H1 (cell line): ENCODE data around the gene DCTD. TPM values are rescaled to one million over a fixed set of nuclear protein-coding genes. Genes with fewer than 3 reads are reported as not detected.

Experiments used
- CTCF ChIA-PET: fragments of 300-600 bp; sonication (Branson Sonifier 250); formaldehyde crosslinking; loops from one replicate; lab custom pipeline; 2021; ENCODE audit not compliant: partially characterized antibody; lab: Charles Lee
- POLR2A ChIA-PET: fragments of 300-600 bp; sonication (Branson Sonifier 250); formaldehyde crosslinking; loops from one replicate; lab custom pipeline; 2021; ENCODE audit warnings: inconsistent platforms; ENCODE audit not compliant: partially characterized antibody; lab: Charles Lee
- DNase-seq, 2 experiments: peaks; one replicate each; pipeline versions ENCODE4 v3.0.0 to v3.0.0-alpha.2; 2010 to 2022; ENCODE audit warnings: low spot score in 2 of 2, low read depth in 1 of 2, mixed read lengths in 1 of 2
- FAIRE-seq: peaks from 2 replicates; lab custom pipeline; 2011; peaks lifted over from hg19 to GRCh38; lab: Jason Lieb, UNC
- H2AFZ ChIP-seq: 2 replicates; pipeline ENCODE4 v1.8.1; 2012; ENCODE audit warnings: low read length, inconsistent platforms
- H2AK5ac ChIP-seq: 2 replicates; pipeline ENCODE4 v1.6.1; 2013; ENCODE audit warnings: low read depth, low read length
- H2BK120ac ChIP-seq: replicated peaks from 2 replicates; pipeline ENCODE3; 2013; ENCODE audit warnings: low read depth, low read length, inconsistent platforms
- H2BK12ac ChIP-seq: 2 replicates; pipeline ENCODE4 v1.6.1; 2013; ENCODE audit warnings: low read depth, low read length
- H2BK15ac ChIP-seq: 2 replicates; pipeline ENCODE4 v1.6.1; 2013; ENCODE audit warnings: low read length
- H2BK20ac ChIP-seq: 2 replicates; pipeline ENCODE4 v1.6.1; 2013; ENCODE audit warnings: low read length
- H2BK5ac ChIP-seq: 2 replicates; pipeline ENCODE4 v1.6.1; 2013; ENCODE audit warnings: low read depth, low read length
- H3K14ac ChIP-seq: 2 replicates; pipeline ENCODE4 v1.6.1; 2013; ENCODE audit warnings: inconsistent platforms; ENCODE audit not compliant: insufficient read length
- H3K18ac ChIP-seq: 2 replicates; pipeline ENCODE4 v1.6.1; 2013; ENCODE audit warnings: low read length; ENCODE audit errors: extremely low read depth
- H3K23ac ChIP-seq: 2 replicates; pipeline ENCODE4 v1.6.1; 2013; ENCODE audit warnings: inconsistent platforms; ENCODE audit not compliant: insufficient read length
- H3K23me2 ChIP-seq: 2 replicates; pipeline ENCODE4 v1.6.1; 2013; ENCODE audit warnings: low read depth, low read length
- H3K27ac ChIP-seq: 2 replicates; pipeline ENCODE4 v1.6.1; 2011; ENCODE audit warnings: low read depth, low read length, inconsistent platforms
- H3K27me3 ChIP-seq, 4 experiments: replicated peaks in 1 of 4; 1 replicate in 1 of 4; 2 replicates in 3 of 4; pipeline versions ENCODE4 v1.6.1 to v1.8.1; 2011 to 2013; ENCODE audit warnings: low read length in 3 of 4, mild to moderate bottlenecking in 3 of 4, inconsistent platforms in 2 of 4, mixed read lengths in 2 of 4, moderate library complexity in 1 of 4; ENCODE audit not compliant: control insufficient read depth in 3 of 4, insufficient read depth in 3 of 4; ENCODE audit errors: extremely low read depth in 1 of 4
- H3K36me3 ChIP-seq, 4 experiments: 2 replicates each; pipeline versions ENCODE4 v1.6.1 to v1.8.1; 2011 to 2013; ENCODE audit warnings: mild to moderate bottlenecking in 4 of 4, low read length in 3 of 4, moderate library complexity in 2 of 4, control low read depth in 1 of 4, inconsistent platforms in 1 of 4; ENCODE audit not compliant: insufficient read depth in 4 of 4, control insufficient read depth in 2 of 4
- H3K4ac ChIP-seq: replicated peaks from 2 replicates; pipeline ENCODE3; 2013; ENCODE audit warnings: low read length, low read depth, mixed read lengths, inconsistent platforms; ENCODE audit not compliant: insufficient read length
- H3K4me1 ChIP-seq, 4 experiments: replicated peaks in 1 of 4; 1 replicate in 1 of 4; 2 replicates in 3 of 4; pipeline versions ENCODE4 v1.6.1 to v1.8.1; 2011 to 2013; ENCODE audit warnings: low read length in 3 of 4, inconsistent platforms in 2 of 4, mixed read lengths in 1 of 4; ENCODE audit not compliant: insufficient read depth in 4 of 4, control insufficient read depth in 3 of 4
- H3K4me2 ChIP-seq, 2 experiments: 2 replicates each; pipeline versions ENCODE4 v1.6.1 to v1.8.1; 2011 to 2013; ENCODE audit warnings: low read depth in 2 of 2, low read length in 2 of 2, control low read depth in 1 of 2, inconsistent platforms in 1 of 2, mild to moderate bottlenecking in 1 of 2; ENCODE audit not compliant: insufficient read depth in 1 of 2
- H3K4me3 ChIP-seq, 4 experiments: fragments of 200-600, 300-600 bp in 1 of 4; sonication (generic), shearing (Covaris generic), sonication (Bioruptor Twin) in 1 of 4; 2 replicates each; pipeline versions ENCODE4 v1.5.1 to v1.8.1; 2011 to 2016; ENCODE audit warnings: low read length in 4 of 4, low read depth in 3 of 4, control low read depth in 2 of 4, inconsistent platforms in 2 of 4, mild to moderate bottlenecking in 2 of 4, mixed read lengths in 1 of 4, moderate library complexity in 1 of 4; ENCODE audit not compliant: insufficient read depth in 2 of 4; ENCODE audit errors: extremely low read depth in 1 of 4
- H3K56ac ChIP-seq: replicated peaks from 2 replicates; pipeline ENCODE3; 2013; ENCODE audit warnings: low read depth, mild to moderate bottlenecking, mixed read lengths, low read length, inconsistent platforms; ENCODE audit not compliant: insufficient read length
- H3K79me1 ChIP-seq: 2 replicates; pipeline ENCODE4 v1.6.1; 2013; ENCODE audit warnings: low read depth, low read length, control low read depth
- H3K79me2 ChIP-seq, 2 experiments: 2 replicates each; pipeline versions ENCODE4 v1.6.1 to v1.8.1; 2012 to 2013; ENCODE audit warnings: low read length in 2 of 2, mild to moderate bottlenecking in 2 of 2, inconsistent platforms in 1 of 2; ENCODE audit not compliant: insufficient read depth in 2 of 2, control insufficient read depth in 1 of 2
- H3K9ac ChIP-seq, 4 experiments: replicated peaks in 1 of 4; 1 replicate in 1 of 4; 2 replicates in 3 of 4; pipeline versions ENCODE4 v1.6.1 to v1.8.1; 2011 to 2013; ENCODE audit warnings: low read depth in 3 of 4, low read length in 3 of 4, control low read depth in 2 of 4, mild to moderate bottlenecking in 2 of 4, moderate library complexity in 2 of 4, inconsistent platforms in 1 of 4; ENCODE audit errors: extremely low read depth in 1 of 4
- H3K9me3 ChIP-seq, 2 experiments: 2 replicates each; pipeline versions ENCODE4 v1.6.1 to v1.8.1; 2012 to 2013; ENCODE audit warnings: mild to moderate bottlenecking in 2 of 2, moderate library complexity in 2 of 2, control low read depth in 1 of 2, inconsistent platforms in 1 of 2, low read depth in 1 of 2, low read length in 1 of 2, mixed read lengths in 1 of 2; ENCODE audit not compliant: insufficient read depth in 2 of 2
- H4K20me1 ChIP-seq, 2 experiments: replicated peaks in 1 of 2; 2 replicates each; pipeline versions ENCODE3 to v1.8.1; 2011 to 2013; ENCODE audit warnings: inconsistent platforms in 2 of 2, low read length in 2 of 2, mild to moderate bottlenecking in 1 of 2; ENCODE audit not compliant: insufficient read depth in 2 of 2, control insufficient read depth in 1 of 2
- H4K5ac ChIP-seq: 2 replicates; pipeline ENCODE4 v1.6.1; 2013; ENCODE audit warnings: low read length, low read depth, mixed read lengths, inconsistent platforms; ENCODE audit not compliant: insufficient read length
- H4K8ac ChIP-seq: 2 replicates; pipeline ENCODE4 v1.8.0; 2013; ENCODE audit warnings: mild to moderate bottlenecking, moderate library complexity, low read length, inconsistent platforms; ENCODE audit not compliant: insufficient read depth; ENCODE audit errors: extremely low read depth
- H4K91ac ChIP-seq: replicated peaks from 2 replicates; pipeline ENCODE3; 2013; ENCODE audit warnings: low read length, mixed read lengths, inconsistent platforms; ENCODE audit not compliant: insufficient read length
- BACH1 ChIP-seq: IDR thresholded peaks from 2 replicates; pipeline ENCODE4 v1.6.1; 2012; ENCODE audit warnings: low read length, improper control_type of control experiment
- BCL11A ChIP-seq, 2 experiments: IDR thresholded peaks; one replicate each; pipeline ENCODE4 v1.6.1; 2011; ENCODE audit warnings: low read depth in 2 of 2, low read length in 2 of 2, mild to moderate bottlenecking in 2 of 2
- E2F6 ChIP-seq: IDR thresholded peaks from 2 replicates; pipeline ENCODE4 v1.6.1; 2012; ENCODE audit warnings: inconsistent platforms
- EP300 ChIP-seq, 2 experiments: IDR thresholded peaks; 1 replicate in 1 of 2; 2 replicates in 1 of 2; pipeline ENCODE4 v1.6.1; 2011 to 2012; ENCODE audit warnings: low read depth in 2 of 2, low read length in 2 of 2, mild to moderate bottlenecking in 2 of 2, borderline replicate concordance in 1 of 2, inconsistent platforms in 1 of 2, moderate library complexity in 1 of 2
- EZH2 ChIP-seq: fragments of 200-600 bp; sonication (generic); IDR thresholded peaks from 2 replicates; pipeline ENCODE4 v1.7.1; 2012; ENCODE audit warnings: low read depth, mild to moderate bottlenecking, moderate library complexity, low read length, inconsistent platforms; ENCODE audit not compliant: severe bottlenecking
- FOSL1 ChIP-seq: IDR thresholded peaks from 2 replicates; pipeline ENCODE4 v1.6.1; 2011; ENCODE audit warnings: mild to moderate bottlenecking, low read depth, low read length, moderate library complexity; ENCODE audit not compliant: insufficient read depth
- KDM4A ChIP-seq: IDR thresholded peaks from one replicate; pipeline ENCODE4 v1.7.1; 2012; ENCODE audit warnings: low read depth, mild to moderate bottlenecking, moderate library complexity, low read length, inconsistent platforms; ENCODE audit not compliant: severe bottlenecking
- NRF1 ChIP-seq: IDR thresholded peaks from 2 replicates; pipeline ENCODE4 v1.6.1; 2011; ENCODE audit warnings: mild to moderate bottlenecking, low read depth, low read length, improper control_type of control experiment
- POU5F1 ChIP-seq: IDR thresholded peaks from 2 replicates; pipeline ENCODE4 v1.6.1; 2011; ENCODE audit warnings: low read depth, mild to moderate bottlenecking, low read length, moderate library complexity
- RBBP5 ChIP-seq: IDR thresholded peaks from 2 replicates; pipeline ENCODE4 v1.7.1; 2012; ENCODE audit warnings: low read depth, mild to moderate bottlenecking, inconsistent platforms, low read length, moderate library complexity, borderline replicate concordance
- SP1 ChIP-seq: IDR thresholded peaks from 2 replicates; pipeline ENCODE4 v1.6.1; 2011; ENCODE audit warnings: low read depth, low read length
- SRF ChIP-seq: IDR thresholded peaks from 2 replicates; pipeline ENCODE4 v1.6.1; 2011; ENCODE audit warnings: mild to moderate bottlenecking, low read depth, low read length, moderate library complexity
- TAF7 ChIP-seq: optimal IDR thresholded peaks from 2 replicates; pipeline ENCODE3; 2011; ENCODE audit warnings: low read depth, mild to moderate bottlenecking, inconsistent platforms, low read length, moderate library complexity, borderline replicate concordance
- ZNF274 ChIP-seq: IDR thresholded peaks from 2 replicates; pipeline ENCODE4 v1.7.0; 2012; ENCODE audit warnings: low read length, borderline replicate concordance; ENCODE audit errors: extremely low read depth
- WGBS, 2 experiments: shearing (Covaris generic) in 1 of 2; methylation state at CpG; one replicate each; pipeline versions ENCODE4 v1.1.6 to v1.1.7; 2013 to 2015; ENCODE audit warnings: low lambda C conversion rate in 2 of 2, mixed read lengths in 2 of 2, inconsistent platforms in 1 of 2, low coverage in 1 of 2, missing lambda C conversion rate in 1 of 2; ENCODE audit not compliant: insufficient replicate concordance in 2 of 2, insufficient coverage in 1 of 2, insufficient read length in 1 of 2; ENCODE audit errors: extremely low coverage in 1 of 2, missing lambda C conversion rate in 1 of 2; 5-methylcytosine and 5-hydroxymethylcytosine counted together
- polyA plus RNA-seq, 7 experiments: library from polyadenylated mRNA; depleted of rRNA in 3 of 7; stranded (reverse) in 5 of 7; unstranded in 2 of 7; fragments of >200 nt in 5 of 7; fragments of 200-250 nt in 2 of 7; gene quantifications; 1 replicate in 5 of 7; 2 replicates in 1 of 7; 4 replicates in 1 of 7; pipeline versions ENCODE4 v1.2.1 to v1.2.3, GENCODE V29; 2011 to 2013; ENCODE audit warnings: missing spikeins in 2 of 7, mixed read lengths in 2 of 7
- total RNA-seq: library from RNA; stranded (reverse); fragmentation: NEBNext Ultra II Directional; extraction: Animal tissue kit (Norgen Biotek cat#: 25700); gene quantifications from 2 replicates; pipeline ENCODE4 v1.2.1, GENCODE V29; 2021

DCTD gene
- total and polyA plus RNA-seq, 2 of the 8 experiments (the other 6 are each of a cell fraction or from before 2014, with no cell fraction given): 60.2 to 69.5 TPM

GRCh38 chr4:182869697-182870096, 47.5 kb downstream of the DCTD start:
- Histone ChIP-seq H3K18ac (no peak overlapping the region), H2BK5ac (no peak overlapping the region), H3K4me3 (no peak overlapping the region), H2BK15ac (no peak overlapping the region), H3K79me1 (no peaks in the 10 kb centered on the region), H3K9ac (no peak overlapping the region), H3K14ac (no peak overlapping the region), H2AFZ (no peak overlapping the region), H3K36me3 (no peaks in the 10 kb centered on the region), H4K5ac (no peak overlapping the region), H4K8ac (no peak overlapping the region), H3K56ac (no peak overlapping the region), H3K4me1 (peaks cover 0 to 4% (median 2%) of the 10 kb centered on the region in 4 experiments; a peak in 3 of 7 replicates), H3K79me2 (no peaks in the 10 kb centered on the region), H3K27me3 (no peaks in the 10 kb centered on the region), H3K4me2 (no peak overlapping the region), H3K27ac (no peak overlapping the region), H2BK12ac (no peak overlapping the region), H3K9me3 (no peaks in the 10 kb centered on the region), H2AK5ac (no peak overlapping the region), H2BK120ac (no peak overlapping the region), H3K23ac (no peak overlapping the region), H4K91ac (no peak overlapping the region), H3K23me2 (no peaks in the 10 kb centered on the region), H2BK20ac (no peak overlapping the region), H3K4ac (no peak overlapping the region), H4K20me1 (no peaks in the 10 kb centered on the region)
- no peak for DNase-seq
- no peak for FAIRE-seq
- CTCF ChIA-PET: interaction anchor here (2.0 kb wide), 1 partner anchor 25 kb away, joined by 4 read pairs; no protein-coding TSS in a partner anchor
- WGBS, 2 experiments: 82% methylated on average over 4 of the region's 4 CpGs; no CpG with 5 or more reads in 1 of the 2 experiments
- TF ChIP-seq ZNF274 (no peak), RBBP5 (no peak), KDM4A (no peak), POU5F1 (no peak), FOSL1 (no peak), NRF1 (no peak), BACH1 (no peak), BCL11A (IDR thresholded peaks at IDR 0.05; ENCODE audit: low read depth in 2 of 2, low read length in 2 of 2) (no peak), TAF7 (no peak), EZH2 (no peak), EP300 (IDR thresholded peaks at IDR 0.05; ENCODE audit: borderline replicate concordance in 1 of 2, low read depth in 2 of 2, low read length in 2 of 2) (no peak), E2F6 (no peak), SP1 (no peak), SRF (no peak)
- POLR2A ChIA-PET: no interaction called here
